CD14-positive monocyte (primary cell): ENCODE data around the gene CACTIN. TPM values are rescaled to one million over a fixed set of nuclear protein-coding genes. Genes with fewer than 3 reads are reported as not detected.

Source experiments
- DNase-seq, 3 donors: peaks; one replicate each; pipeline ENCODE4 v3.0.0-alpha.2; 2011 to 2022
- H2AFZ ChIP-seq: 2 replicates; pipeline ENCODE4 v1.6.0; 2012; ENCODE audit warnings: mild to moderate bottlenecking, low read depth, low read length, inconsistent platforms; ENCODE audit not compliant: insufficient read depth, poor library complexity, severe bottlenecking
- H3K27ac ChIP-seq, 2 donors: 1 replicate in 1 of 2; 2 replicates in 1 of 2; pipeline ENCODE4 v1.5.1; 2012 to 2013; ENCODE audit warnings: low read length in 2 of 2, control low read depth in 1 of 2, inconsistent platforms in 1 of 2, low read depth in 1 of 2, mild to moderate bottlenecking in 1 of 2
- H3K27me3 ChIP-seq, 2 donors: one replicate each; pipeline versions ENCODE4 v1.6.0 to v1.6.1; 2011 to 2013; ENCODE audit warnings: low read length in 2 of 2; ENCODE audit not compliant: control insufficient read depth in 2 of 2, insufficient read depth in 2 of 2
- H3K36me3 ChIP-seq, 2 donors: replicated peaks in 1 of 2; 1 replicate in 1 of 2; 2 replicates in 1 of 2; pipeline versions ENCODE4 v1.5.1 to v1.6.1; 2012 to 2013; ENCODE audit warnings: low read length in 2 of 2, control low read depth in 1 of 2, inconsistent platforms in 1 of 2, mild to moderate bottlenecking in 1 of 2; ENCODE audit not compliant: insufficient read depth in 2 of 2, control insufficient read depth in 1 of 2
- H3K4me1 ChIP-seq, 2 donors: 1 replicate in 1 of 2; 2 replicates in 1 of 2; pipeline versions ENCODE4 v1.5.1 to v1.6.1; 2012 to 2013; ENCODE audit warnings: low read length in 2 of 2, control low read depth in 1 of 2, inconsistent platforms in 1 of 2, mild to moderate bottlenecking in 1 of 2, moderate library complexity in 1 of 2; ENCODE audit not compliant: insufficient read depth in 2 of 2, control insufficient read depth in 1 of 2
- H3K4me2 ChIP-seq: replicated peaks from 2 replicates; pipeline ENCODE3; 2012; ENCODE audit warnings: low read length, moderate library complexity, mild to moderate bottlenecking; ENCODE audit not compliant: poor library complexity, severe bottlenecking; ENCODE audit errors: extremely low read depth
- H3K4me3 ChIP-seq, 3 experiments: fragments of 200-600 bp in 1 of 3; sonication (generic) in 1 of 3; replicated peaks in 1 of 3; 1 replicate in 2 of 3; 2 replicates in 1 of 3; pipeline ENCODE4 v1.5.1; 2011 to 2013; ENCODE audit warnings: low read length in 3 of 3, mild to moderate bottlenecking in 3 of 3, control low read depth in 2 of 3, low read depth in 2 of 3, inconsistent platforms in 1 of 3, moderate library complexity in 1 of 3
- H3K79me2 ChIP-seq: 2 replicates; pipeline ENCODE4 v1.6.0; 2012; ENCODE audit warnings: mild to moderate bottlenecking, control low read depth, inconsistent platforms, low read length, moderate library complexity; ENCODE audit not compliant: insufficient read depth
- H3K9ac ChIP-seq: 2 replicates; pipeline ENCODE4 v1.6.0; 2017; ENCODE audit warnings: low read length, mild to moderate bottlenecking; ENCODE audit not compliant: insufficient read depth, poor library complexity, severe bottlenecking
- H3K9me3 ChIP-seq, 2 donors: replicated peaks in 1 of 2; 1 replicate in 1 of 2; 2 replicates in 1 of 2; pipeline versions ENCODE4 v1.5.1 to v1.6.1; 2012 to 2013; ENCODE audit warnings: low read length in 2 of 2, control low read depth in 1 of 2; ENCODE audit not compliant: control insufficient read depth in 1 of 2, insufficient read depth in 1 of 2
- H4K20me1 ChIP-seq: 2 replicates; pipeline ENCODE4 v1.6.0; 2012; ENCODE audit warnings: mild to moderate bottlenecking, low read length, control low read depth, moderate library complexity; ENCODE audit not compliant: insufficient read depth
- H3K27ac Mint-ChIP-seq, 7 donors: one replicate each; pipeline ENCODE4 v1.8.0; 2020; ENCODE audit warnings: mild to moderate bottlenecking in 7 of 7, mixed read lengths in 7 of 7, moderate library complexity in 6 of 7, inconsistent platforms in 2 of 7
- H3K27me3 Mint-ChIP-seq, 3 donors: one replicate each; pipeline ENCODE4 v1.8.0; 2021 to 2022; ENCODE audit warnings: low read depth in 3 of 3, mild to moderate bottlenecking in 3 of 3, mixed read lengths in 3 of 3, moderate library complexity in 3 of 3, inconsistent platforms in 1 of 3
- H3K36me3 Mint-ChIP-seq, 2 donors: one replicate each; pipeline ENCODE4 v1.8.0; 2020; ENCODE audit warnings: mixed read lengths in 2 of 2, inconsistent platforms in 1 of 2, mild to moderate bottlenecking in 1 of 2
- H3K4me1 Mint-ChIP-seq: one replicate; pipeline ENCODE4 v1.8.0; 2020; ENCODE audit warnings: mild to moderate bottlenecking, mixed read lengths
- H3K4me3 Mint-ChIP-seq, 2 donors: one replicate each; pipeline ENCODE4 v1.8.0; 2020; ENCODE audit warnings: mild to moderate bottlenecking in 2 of 2, mixed read lengths in 2 of 2, moderate library complexity in 1 of 2
- H3K9me3 Mint-ChIP-seq, 7 donors: one replicate each; pipeline ENCODE4 v1.8.0; 2020 to 2022; ENCODE audit warnings: mixed read lengths in 7 of 7, mild to moderate bottlenecking in 6 of 7, moderate library complexity in 6 of 7, inconsistent platforms in 2 of 7
- CTCF ChIP-seq: fragments of 200-600 bp; IDR thresholded peaks from one replicate; pipeline ENCODE4 v1.8.0; 2022; ENCODE audit warnings: antibody characterized with exemption, mild to moderate bottlenecking
- WGBS: methylation state at CpG from one replicate; pipeline ENCODE4 v1.1.5; 2013; ENCODE audit warnings: missing lambda C conversion rate; ENCODE audit not compliant: insufficient coverage; 5-methylcytosine and 5-hydroxymethylcytosine counted together
- intact Hi-C, 2 donors: fragments of 100-400 bp; cut with micrococcal nuclease; formaldehyde crosslinking; loops; one replicate each; pipeline versions ENCODE4 v1.15.0 to v1.15.1; 2023
- polyA plus RNA-seq, 3 donors: library from polyadenylated mRNA; depleted of rRNA in 1 of 3; unstranded in 2 of 3; stranded (reverse) in 1 of 3; fragments of 300-500 nt in 2 of 3; fragments of >200 nt in 1 of 3; fragmentation: Illumina TruSeq in 2 of 3; gene quantifications; 1 replicate in 2 of 3; 2 replicates in 1 of 3; pipeline ENCODE4 v1.2.3, GENCODE V29; 2012 to 2021

Gene CACTIN
- polyA plus RNA-seq, 3 donors = 2.5 to 19.4 (median 3.0) TPM

GRCh38 chr19:3620145-3620816 is 6.3 kb downstream of the CACTIN start:
- Histone ChIP-seq H3K27ac (no peak overlapping the region), H3K79me2 (peaks cover 15% of the 10 kb centered on the region), H3K9me3 (no peaks in the 10 kb centered on the region), H3K4me1 (peaks cover 4 to 14% of the 10 kb centered on the region in 2 donors), H2AFZ (no peak overlapping the region), H3K27me3 (no peaks in the 10 kb centered on the region), H3K4me2 (no peak overlapping the region), H3K9ac (no peak overlapping the region), H4K20me1 (peaks cover 24% of the 10 kb centered on the region), H3K36me3 (peaks cover 39 to 52% of the 10 kb centered on the region in 2 donors), H3K4me3 (no peak overlapping the region)
- DNase-seq = no peak
- intact Hi-C loops = no loop called here
- Mint-ChIP-seq H3K27me3 (no peaks in the 10 kb centered on the region), H3K27ac (no peak overlapping the region), H3K9me3 (no peaks in the 10 kb centered on the region), H3K4me3 (no peak overlapping the region), H3K36me3 (peaks cover 34 to 69% of the 10 kb centered on the region in 2 donors), H3K4me1 (peaks cover 19% of the 10 kb centered on the region)
- WGBS = 95% methylated on average over 18 of the region's 19 CpGs
- TF ChIP-seq CTCF = no peak

- H2AFZ ChIP-seq = no peak overlapping the region
- H3K4me2 ChIP-seq = no peak overlapping the region
- H3K9ac ChIP-seq = no peak overlapping the region
- no peak overlapping the region for H3K27ac ChIP-seq
- peaks cover 39 to 52% of the 10 kb centered on the region in 2 donors for H3K36me3 ChIP-seq
- no peaks in the 10 kb centered on the region for H3K9me3 ChIP-seq
- H3K4me1 ChIP-seq = peaks cover 0 to 8% of the 10 kb centered on the region in 2 donors
- no peak overlapping the region for H3K4me3 ChIP-seq
- Mint-ChIP-seq H3K9me3 (no peaks in the 10 kb centered on the region), H3K36me3 (peaks cover 34 to 70% of the 10 kb centered on the region in 2 donors), H3K27me3 (no peaks in the 10 kb centered on the region), H3K4me3 (no peak overlapping the region), H3K27ac (no peak overlapping the region), H3K4me1 (peaks cover 15% of the 10 kb centered on the region)
- no peak for TF ChIP-seq CTCF
- no peaks in the 10 kb centered on the region for H3K27me3 ChIP-seq
- DNase-seq = no peak
- H4K20me1 ChIP-seq = peaks cover 18% of the 10 kb centered on the region
- peaks cover 8% of the 10 kb centered on the region for H3K79me2 ChIP-seq
- 88% methylated on average over 13 of the region's 17 CpGs for WGBS
- intact Hi-C loops = loop anchor here in 1 of 2 donors (5.0 kb wide), 1 partner anchor 72 kb away; no protein-coding TSS in a partner anchor
Observed at GRCh38 chr19:3619631-3620012, 7.0 kb downstream of the CACTIN start.
